ACHN (cell line): ENCODE results near the gene ORAI2.

Experiments
- DNase-seq: peaks from one replicate; pipeline ENCODE4 v3.0.0-alpha.2; 2015
- in situ Hi-C: cut with HindIII; loops from 2 replicates; pipeline ENCODE4 v1.10.0; 2017; ENCODE audit warnings: low sequenced_read_pairs, low pct_ligation_motif_present, low pct_unique_long_range_greater_than_20kb

The ORAI2 gene

DNA sequence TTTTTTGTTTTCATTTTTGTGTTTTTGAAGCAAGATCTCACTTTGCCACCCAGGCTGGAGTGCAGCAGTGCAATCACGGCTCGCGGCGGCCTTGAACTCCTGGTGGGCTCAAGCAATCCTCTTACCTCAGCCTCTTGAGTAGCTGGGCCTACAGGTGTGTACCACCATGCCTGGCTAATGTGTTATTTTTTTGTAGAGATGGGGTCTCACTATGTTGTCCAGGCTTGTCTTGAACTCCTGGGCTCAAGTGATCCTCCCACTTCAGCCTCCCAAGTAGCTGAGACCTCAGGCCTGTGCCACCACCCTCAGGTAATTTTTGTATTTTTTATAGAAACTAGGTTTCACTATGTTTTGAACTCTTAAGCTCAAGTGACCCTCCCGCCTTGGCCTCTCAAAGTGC is 22.5 kb upstream of the ORAI2 start:
- in situ Hi-C loops: no loop called here
- no peak for DNase-seq

DNA sequence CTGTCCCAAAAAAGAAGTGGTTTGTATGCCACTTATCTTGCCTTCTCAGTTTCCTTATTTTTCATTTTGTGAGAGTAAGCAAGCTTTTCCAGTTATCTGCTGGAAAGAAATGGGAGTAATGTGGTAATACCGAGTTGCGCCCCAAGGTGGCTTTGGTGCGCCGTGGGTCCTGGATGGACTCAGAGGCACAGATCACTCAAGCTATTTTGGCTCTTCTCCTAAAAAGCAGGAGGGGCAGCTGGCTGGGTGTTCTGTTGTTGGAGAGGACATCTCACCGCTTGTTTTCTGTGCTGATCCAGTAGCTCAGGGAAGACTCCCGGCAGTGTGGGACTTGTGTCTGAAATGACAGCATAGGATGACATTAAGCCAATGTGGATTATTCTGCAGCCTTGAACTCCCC is 20.8 kb upstream of the ORAI2 start:
- peak; percentile 42 for DNase-seq
- in situ Hi-C loops: no loop called here

GRCh38 chr7:102413091-102413490 is 20.3 kb upstream of the ORAI2 start:
- in situ Hi-C loops: no loop called here

DNA sequence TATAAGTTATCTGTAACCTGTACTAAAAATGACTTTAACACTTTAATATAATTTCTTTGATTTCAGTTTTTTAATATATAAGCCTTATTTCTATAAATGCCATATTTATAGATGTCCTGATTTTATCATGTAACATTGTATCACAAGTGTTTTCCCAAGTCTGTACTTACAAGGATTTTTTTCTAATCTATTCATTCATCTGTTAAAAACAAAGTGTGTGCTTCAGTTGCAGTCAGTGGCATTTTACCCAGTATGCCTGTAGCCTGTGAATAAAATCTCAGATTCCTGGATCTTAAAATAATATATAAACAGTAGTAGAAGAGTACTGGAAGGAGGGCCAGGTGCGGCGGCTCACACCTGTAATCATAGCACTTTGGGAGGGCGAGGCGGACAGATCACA is 19.8 kb upstream of the ORAI2 start:
- no peak for DNase-seq
- in situ Hi-C loops: no loop called here

More at GRCh38 chr7:102413091-102413490, 20.3 kb upstream of the ORAI2 start:
- no peak for DNase-seq

DNA sequence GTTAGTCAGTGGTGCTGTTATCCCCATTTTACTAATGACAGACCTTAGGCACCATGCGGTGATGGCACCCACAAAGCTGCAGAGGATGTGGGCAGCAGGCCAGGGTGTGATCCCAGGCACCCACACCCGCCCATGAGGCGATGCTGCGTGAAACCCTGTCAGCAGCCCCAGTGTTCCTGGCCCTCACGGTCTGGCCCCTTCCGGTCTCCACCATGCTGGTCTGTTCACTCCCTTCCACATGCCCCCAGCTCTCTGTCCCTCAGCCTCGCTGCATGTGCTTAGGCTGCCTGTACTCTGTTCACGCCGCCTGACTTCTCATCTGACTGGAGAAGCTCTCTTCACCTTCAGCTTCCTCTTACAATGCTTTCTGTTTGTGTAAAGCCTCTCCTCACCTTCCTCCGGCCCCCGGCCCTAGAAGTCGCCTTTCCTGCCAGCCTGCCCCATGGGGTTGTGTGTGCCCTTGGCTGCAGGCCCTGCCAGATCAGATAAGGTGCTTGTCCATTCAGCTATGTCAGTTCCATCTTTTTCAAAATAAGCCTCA is 17.6 kb upstream of the ORAI2 start:
- in situ Hi-C loops: no loop called here
- DNase-seq: no peak

DNA sequence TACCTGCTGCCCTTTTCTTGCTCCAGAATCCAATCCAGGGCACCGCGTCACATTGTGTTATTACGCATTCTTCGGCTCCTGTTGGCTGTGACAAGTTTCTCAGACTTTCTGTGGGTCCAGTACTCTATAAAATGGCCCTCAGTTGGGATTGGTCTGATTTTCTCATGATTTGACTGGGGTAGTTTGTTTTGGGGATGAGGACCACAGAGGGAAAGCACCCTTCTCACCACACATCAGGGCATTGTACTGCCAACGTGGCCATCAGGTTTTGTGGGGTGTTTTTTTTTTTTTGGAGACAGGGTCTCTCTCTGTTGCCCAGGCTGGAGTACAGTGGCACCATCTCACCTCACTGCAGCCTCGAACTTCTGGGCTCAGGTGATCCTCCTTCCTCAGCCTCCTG is 17.0 kb upstream of the ORAI2 start:
- DNase-seq: no peak
- in situ Hi-C loops: no loop called here

DNA sequence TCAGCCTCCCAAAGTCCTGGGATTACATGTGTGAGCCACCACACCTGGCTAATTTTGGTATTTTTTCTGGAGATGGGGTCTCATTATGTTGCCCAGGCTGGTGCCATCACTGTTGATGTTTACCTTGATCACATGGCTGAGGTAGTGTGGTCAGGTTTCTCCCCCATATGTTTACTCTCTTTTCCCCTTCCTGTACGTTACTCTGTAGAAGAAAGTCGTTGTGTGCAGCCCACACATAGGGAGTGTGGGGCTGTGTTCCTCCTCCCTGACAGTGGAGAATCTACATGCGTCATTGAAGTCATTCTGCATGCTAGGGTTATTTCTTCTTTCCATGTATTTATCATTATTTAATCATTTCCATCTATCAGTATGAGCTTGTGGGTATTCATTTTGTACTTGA is 16.3 kb upstream of the ORAI2 start:
- DNase-seq: no peak
- in situ Hi-C loops: no loop called here

GRCh38 chr7:102418592-102418991 is 14.8 kb upstream of the ORAI2 start:
- no peak for DNase-seq
- in situ Hi-C loops: no loop called here

- in situ Hi-C loops: no loop called here
Observed at GRCh38 chr7:102421706-102422240, 11.6 kb upstream of the ORAI2 start.

DNA sequence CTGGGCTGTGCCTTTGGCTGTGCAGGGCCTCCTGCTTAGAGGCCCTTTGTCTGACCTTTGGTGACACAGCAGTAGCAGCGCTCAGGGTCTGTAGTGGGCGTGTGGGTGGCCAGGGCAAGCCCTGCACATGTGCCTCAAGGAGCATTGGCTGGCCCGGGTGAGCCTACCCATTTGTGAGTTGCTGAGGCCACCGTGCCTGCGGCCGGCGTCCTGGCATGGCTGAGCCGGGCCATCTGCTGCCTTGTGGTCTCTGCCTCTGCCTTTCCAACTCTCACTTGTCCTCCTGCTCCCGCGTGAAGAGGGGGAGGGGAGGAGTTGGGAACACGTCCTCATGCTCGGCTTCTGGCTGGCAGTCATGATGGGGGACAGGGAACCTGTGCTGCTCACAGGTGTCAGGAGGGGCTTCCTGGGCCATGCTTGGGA is 9.2 kb upstream of the ORAI2 start:
- in situ Hi-C loops: no loop called here
- no peak for DNase-seq

More at GRCh38 chr7:102421706-102422240, 11.6 kb upstream of the ORAI2 start:
- no peak for DNase-seq

- in situ Hi-C loops: no loop called here
- DNase-seq: no peak
Observed at GRCh38 chr7:102424787-102425218, 8.6 kb upstream of the ORAI2 start.

DNA sequence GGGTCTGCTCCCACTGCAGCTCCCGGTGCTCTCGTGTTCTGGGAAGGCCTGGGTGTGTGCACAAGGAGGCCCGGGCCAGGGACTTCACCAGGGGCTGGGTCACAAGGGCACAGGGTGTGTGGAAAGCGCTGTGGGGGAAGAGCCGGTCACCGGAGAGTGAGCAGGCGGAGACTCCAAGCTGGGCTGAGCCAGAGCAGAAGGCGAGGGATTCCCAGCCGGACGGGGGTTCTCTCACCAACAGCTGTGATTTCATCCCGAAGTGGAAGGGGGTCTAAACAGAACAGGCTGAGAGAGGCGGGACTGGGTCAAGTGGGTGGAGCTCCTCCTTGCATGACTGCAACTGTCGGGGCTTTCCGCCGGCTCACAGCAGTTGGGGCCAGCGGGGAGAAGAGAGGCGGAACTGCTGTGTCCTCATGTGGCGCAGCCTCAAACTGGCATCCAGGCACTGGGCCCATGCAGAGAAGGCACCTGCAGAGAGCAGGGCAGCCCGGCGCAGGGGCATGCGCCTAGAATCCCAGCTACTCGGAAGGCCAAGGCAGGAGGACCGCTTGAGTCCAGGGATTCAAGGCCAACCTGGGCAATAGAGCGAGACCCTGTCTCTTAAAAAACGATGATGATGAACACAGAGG is 7.6 kb upstream of the ORAI2 start:
- in situ Hi-C loops: no loop called here
- no peak for DNase-seq

DNA sequence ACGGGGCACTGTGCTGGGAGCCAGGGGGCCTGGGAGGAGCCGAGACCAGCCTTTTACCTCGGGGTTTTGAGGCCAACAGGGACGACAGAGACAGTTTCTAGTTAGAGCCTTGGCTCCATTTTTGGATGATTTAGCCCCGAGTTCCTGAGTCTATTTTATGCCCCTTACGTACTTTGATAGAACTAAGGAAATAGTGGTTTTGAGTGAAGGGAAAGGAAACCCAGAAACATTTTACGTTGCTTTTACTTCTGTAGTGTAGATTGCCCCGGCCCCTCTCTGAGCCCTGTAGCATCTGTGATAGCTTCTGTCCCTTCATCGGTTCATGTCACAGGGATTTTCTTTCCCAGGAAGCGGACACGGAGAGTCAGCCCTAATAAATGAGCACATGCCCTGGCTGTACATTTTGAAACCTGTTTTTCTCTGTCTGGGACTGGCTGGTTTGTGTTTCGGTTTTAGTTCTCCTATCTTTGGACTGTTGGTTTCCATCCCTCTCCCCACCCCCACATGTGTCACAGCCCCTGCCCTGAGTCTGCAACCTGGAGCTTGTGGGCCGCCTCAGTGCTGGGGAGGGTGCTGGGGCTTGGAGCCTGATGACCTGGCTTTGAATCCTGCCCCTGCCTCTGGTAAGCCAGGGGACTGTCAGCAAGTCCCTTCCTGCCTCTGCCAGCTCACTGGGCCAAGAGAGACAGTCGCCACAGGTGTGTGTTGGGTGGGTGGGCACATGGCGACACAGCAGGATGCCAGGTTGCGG is 6.9 kb upstream of the ORAI2 start:
- in situ Hi-C loops: no loop called here
- no peak for DNase-seq

DNA sequence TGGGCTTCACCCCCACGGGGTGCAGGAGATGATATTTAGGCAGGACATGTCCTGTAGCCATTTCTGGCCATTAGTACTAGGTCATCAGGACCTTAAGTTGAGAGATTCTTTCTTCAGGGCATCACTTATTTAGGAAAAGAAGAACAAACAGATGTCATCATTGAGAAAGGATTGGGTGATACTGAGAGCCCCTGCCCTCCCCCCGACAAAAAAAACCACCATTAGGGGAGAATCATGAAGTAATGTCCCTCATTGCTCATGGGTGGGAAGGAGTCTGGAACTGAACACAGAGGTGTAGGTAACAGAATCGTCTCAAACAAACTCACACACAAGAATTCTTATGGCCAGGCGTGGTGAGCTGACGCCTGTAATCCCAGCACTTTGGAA is 6.4 kb upstream of the ORAI2 start:
- in situ Hi-C loops: no loop called here
- no peak for DNase-seq

- DNase-seq: no peak
- in situ Hi-C loops: no loop called here
Observed at GRCh38 chr7:102429141-102429899, 4.1 kb upstream of the ORAI2 start.

DNA sequence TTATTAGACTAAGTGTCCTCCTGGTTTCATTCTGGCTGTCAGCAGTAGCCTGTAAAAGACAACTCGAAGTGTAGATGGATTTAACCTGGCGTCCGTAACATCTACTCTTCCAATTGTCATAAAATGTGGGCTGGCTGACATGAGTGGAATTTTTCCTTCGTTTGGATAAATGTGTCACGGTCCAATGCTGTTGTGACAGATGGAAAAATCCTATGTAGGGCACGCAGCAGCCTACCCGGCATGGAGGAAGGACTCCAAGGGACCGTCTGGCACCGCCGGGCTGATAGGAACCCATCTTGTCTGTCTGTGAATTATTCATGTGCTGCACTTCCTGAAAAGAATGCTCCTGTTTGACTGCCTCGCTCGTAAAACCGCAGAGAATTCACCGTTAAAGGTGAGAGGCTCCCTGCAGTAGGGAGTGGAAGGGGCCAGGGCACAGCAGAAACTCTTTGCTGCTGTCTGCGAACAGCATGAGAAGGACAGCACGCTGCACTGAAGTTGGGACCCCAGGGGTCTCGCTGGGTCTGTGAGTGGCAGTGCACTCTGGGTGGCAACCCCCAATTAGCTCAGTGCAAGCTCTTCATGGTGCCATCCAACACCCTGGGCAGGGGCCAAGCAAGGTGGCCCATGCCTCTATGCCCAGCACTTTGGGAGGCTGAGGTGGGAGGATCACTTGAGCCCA is 1.6 kb upstream of the ORAI2 start:
- peak; percentile 57 for DNase-seq
- in situ Hi-C loops: no loop called here

DNA sequence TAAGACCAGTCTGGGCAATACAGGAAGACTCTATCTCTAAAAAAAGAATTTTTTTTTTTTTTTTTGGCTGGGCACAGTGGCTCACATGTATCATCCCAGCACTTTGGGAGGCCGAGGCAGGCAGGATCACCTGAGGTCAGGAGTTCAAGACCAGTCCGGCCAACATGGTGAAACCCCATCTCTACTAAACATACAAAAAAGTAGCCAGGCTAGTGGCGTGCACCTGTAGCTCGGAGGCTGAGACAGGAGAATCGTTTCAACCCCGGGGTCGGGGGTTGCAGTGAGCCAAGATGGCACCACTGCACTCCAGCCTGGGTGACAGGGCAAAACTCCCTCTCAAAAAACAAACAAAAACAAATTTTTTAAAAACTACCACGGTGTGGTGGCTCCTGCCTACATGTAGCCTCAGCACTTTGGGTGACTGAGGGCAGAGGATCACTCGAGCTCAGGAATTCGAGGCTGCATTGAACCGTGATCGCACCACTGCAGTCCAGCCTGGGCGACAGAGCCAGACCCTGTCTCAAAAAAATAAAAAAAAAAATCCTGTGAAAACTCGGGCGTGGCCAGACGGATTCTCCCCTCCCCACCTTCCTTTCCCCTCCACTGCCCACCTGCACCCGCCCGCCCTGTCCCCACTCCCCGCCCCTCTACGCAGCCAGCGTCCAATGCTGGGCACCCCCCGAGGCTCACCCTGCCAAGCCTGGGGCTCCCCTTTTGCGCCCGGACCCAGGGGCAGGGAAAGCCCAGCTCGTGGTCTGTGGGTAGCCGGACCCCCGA is 745 bp upstream of the ORAI2 start:
- peak; percentile 51 for DNase-seq
- in situ Hi-C loops: no loop called here

- no peak for DNase-seq
- in situ Hi-C loops: no loop called here
Observed at GRCh38 chr7:102434039-102434486, 688 bp downstream of the ORAI2 start.
